ENCODE results near the gene SOX10. TPM values are rescaled to one million over a fixed set of nuclear protein-coding genes. Genes with fewer than 3 reads are reported as not detected.

The SOX10 gene
- total and polyA plus RNA-seq, 2 of the 13 experiments (the other 11 are each of a cell fraction or from before 2014, with no cell fraction given) = not detected

- TF ChIP-seq ZNF781 (CRISPR knock-in tag; IDR thresholded peaks at IDR 0.05; ENCODE audit: borderline replicate concordance, not compliant biosample characterization) (peak; percentile 52), PRPF4 (IDR thresholded peaks at IDR 0.05; ENCODE audit: low read depth, low read length, poor library complexity, severe bottlenecking) (no peak), KLF15 (CRISPR knock-in tag; IDR thresholded peaks at IDR 0.05; ENCODE audit: borderline replicate concordance) (0 out of 2 replicates have a peak, but pooled peaks have one; percentile 36), PCBP1 (IDR thresholded peaks at IDR 0.05; ENCODE audit: borderline replicate concordance, low read depth, low read length) (no peak), ZNF607 (CRISPR knock-in tag; IDR thresholded peaks at IDR 0.05; ENCODE audit: borderline replicate concordance) (no peak; the same call in 1 of the 2 replicates), ERF (CRISPR knock-in tag; IDR thresholded peaks at IDR 0.05) (peak; percentile 74), ZBTB38 (CRISPR knock-in tag; IDR thresholded peaks at IDR 0.05) (0 out of 2 replicates have a peak, but pooled peaks have one; percentile 12), SOX13 (IDR thresholded peaks at IDR 0.05) (no peak), SOX13 (CRISPR knock-in tag; conservative IDR thresholded peaks at IDR 0.05 in 1 of 2, IDR thresholded peaks at IDR 0.05 in 1 of 2) (no peak), ATF3 (CRISPR knock-in tag; IDR thresholded peaks at IDR 0.05) (no peak; the same call in 1 of the 2 replicates), NCOA5 (CRISPR knock-in tag; IDR thresholded peaks at IDR 0.05) (no peak), AKAP8 (CRISPR knock-in tag; IDR thresholded peaks at IDR 0.05) (no peak), TGIF2 (CRISPR knock-in tag; IDR thresholded peaks at IDR 0.05) (no peak), TRIM24 (CRISPR knock-in tag; IDR thresholded peaks at IDR 0.05) (no peak), ZNF605 (CRISPR knock-in tag; IDR thresholded peaks at IDR 0.05) (peak; percentile 88), SRSF9 (IDR thresholded peaks at IDR 0.05; ENCODE audit: borderline replicate concordance, insufficient read depth, low read depth, low read length, poor library complexity, severe bottlenecking) (no peak), ZFP37 (CRISPR knock-in tag; IDR thresholded peaks at IDR 0.05; ENCODE audit: borderline replicate concordance) (0 out of 2 replicates have a peak, but pooled peaks have one; percentile 34), DRAP1 (CRISPR knock-in tag; IDR thresholded peaks at IDR 0.05) (peak; percentile 60), ASH2L (IDR thresholded peaks at IDR 0.05; ENCODE audit: insufficient read length, low read depth, low read length) (peak; percentile 87), ZNF124 (CRISPR knock-in tag; IDR thresholded peaks at IDR 0.05) (no peak), ZBTB26 (CRISPR knock-in tag; IDR thresholded peaks at IDR 0.05; ENCODE audit: borderline replicate concordance) (peak; percentile 60; the same call in 1 of the 2 replicates), ZNF34 (CRISPR knock-in tag; IDR thresholded peaks at IDR 0.05; ENCODE audit: borderline replicate concordance) (no peak), PBX2 (CRISPR knock-in tag; IDR thresholded peaks at IDR 0.05) (no peak), NFIC (IDR thresholded peaks at IDR 0.05; ENCODE audit: low read length) (no peak), SRY (CRISPR knock-in tag; IDR thresholded peaks at IDR 0.05) (peak; percentile 20; the same call in 1 of the 2 replicates)
These were observed 30.7 kb downstream of the SOX10 start, which contains the start of the genes C22orf23 and POLR2F (continued) for GRCh38 chr22:37953437-37954179.

All from HepG2 (cell line).